AG04450 (cell line): ENCODE measurements around the gene HHIP. TPM values are rescaled to one million over a fixed set of nuclear protein-coding genes. Genes with fewer than 3 reads are reported as not detected.

Experiments used
- CTCF ChIA-PET: fragments of 300-600, 350-600 bp; formaldehyde crosslinking; extraction: SDS; loops from one replicate; lab custom pipeline; 2022; ENCODE audit warnings: antibody characterized with exemption, inconsistent platforms; lab: Charles Lee
- POLR2A ChIA-PET: fragments of 350-600 bp; formaldehyde crosslinking; extraction: SDS; loops from one replicate; lab custom pipeline; 2021; ENCODE audit warnings: antibody characterized with exemption, inconsistent platforms; lab: Yijun Ruan, JAX
- DNase-seq: peaks from one replicate; pipeline ENCODE4 v3.0.0-alpha.2; 2011; ENCODE audit warnings: low read depth, low spot score
- H3K27ac ChIP-seq: one replicate; pipeline ENCODE4 v1.5.1; 2012; ENCODE audit warnings: low read depth, low read length, control low read depth
- H3K27me3 ChIP-seq: one replicate; pipeline ENCODE4 v1.6.0; 2012; ENCODE audit warnings: low read length; ENCODE audit not compliant: control insufficient read depth, insufficient read depth
- H3K4me3 ChIP-seq: 2 replicates; pipeline ENCODE4 v1.5.1; 2011; ENCODE audit warnings: mild to moderate bottlenecking, low read depth, low read length, control low read depth
- H3K9me3 ChIP-seq: 2 replicates; pipeline ENCODE4 v1.5.1; 2012; ENCODE audit warnings: low read length; ENCODE audit not compliant: control insufficient read depth, insufficient read depth
- polyA plus RNA-seq: library from polyadenylated mRNA; depleted of rRNA; stranded (reverse); fragments of >200 nt; gene quantifications from 2 replicates; pipeline ENCODE4 v1.2.3, GENCODE V29; 2011
- TF ChIP-seq, protein P1 (sequence below): IDR thresholded peaks from 2 replicates; pipeline ENCODE4 v1.5.1; 2011; ENCODE audit warnings: low read depth, low read length, control low read depth, inconsistent platforms

Gene HHIP
- polyA plus RNA-seq, 1 experiment = 3.6 TPM

DNA sequence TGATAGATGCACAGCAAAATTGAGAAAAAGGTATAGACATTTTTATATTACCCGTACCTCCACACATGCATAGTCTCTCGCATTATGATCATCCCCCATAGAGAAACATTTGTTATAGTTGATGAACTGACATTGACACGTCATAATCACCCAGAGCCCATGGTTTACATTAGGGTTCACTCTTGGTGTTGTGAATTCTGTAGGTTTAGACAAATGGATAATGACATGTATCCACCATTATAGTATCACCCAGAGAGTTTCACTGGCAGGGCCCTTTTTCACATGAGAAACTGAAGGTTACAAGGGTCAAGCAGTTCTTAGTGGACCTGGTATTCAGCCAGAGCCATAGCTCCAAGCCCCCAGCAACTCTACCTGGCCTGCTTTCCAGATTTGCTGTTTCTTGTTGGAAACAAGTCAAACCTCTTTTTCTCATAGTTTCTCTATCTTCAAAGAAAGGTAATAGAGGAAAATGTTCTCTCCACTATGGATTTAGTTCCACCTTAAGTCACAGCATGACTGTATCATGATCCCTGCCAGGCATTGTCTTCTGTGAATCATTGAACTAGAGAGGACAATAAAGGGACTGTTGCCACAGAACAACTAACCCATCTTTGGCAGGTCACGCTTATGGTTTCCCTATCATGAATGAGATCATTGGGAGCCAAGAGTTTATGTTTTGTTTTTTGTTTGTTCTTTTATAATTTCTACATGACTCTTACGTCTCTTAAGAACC lies 64.0 kb downstream of the HHIP start:
- Histone ChIP-seq H3K27ac (no peak overlapping the region), H3K9me3 (no peaks in the 10 kb centered on the region), H3K27me3 (no peaks in the 10 kb centered on the region), H3K4me3 (no peak overlapping the region)
- POLR2A ChIA-PET = no interaction called here
- CTCF ChIA-PET = no interaction called here
- no peak for DNase-seq
- TF ChIP-seq, protein P1, sequence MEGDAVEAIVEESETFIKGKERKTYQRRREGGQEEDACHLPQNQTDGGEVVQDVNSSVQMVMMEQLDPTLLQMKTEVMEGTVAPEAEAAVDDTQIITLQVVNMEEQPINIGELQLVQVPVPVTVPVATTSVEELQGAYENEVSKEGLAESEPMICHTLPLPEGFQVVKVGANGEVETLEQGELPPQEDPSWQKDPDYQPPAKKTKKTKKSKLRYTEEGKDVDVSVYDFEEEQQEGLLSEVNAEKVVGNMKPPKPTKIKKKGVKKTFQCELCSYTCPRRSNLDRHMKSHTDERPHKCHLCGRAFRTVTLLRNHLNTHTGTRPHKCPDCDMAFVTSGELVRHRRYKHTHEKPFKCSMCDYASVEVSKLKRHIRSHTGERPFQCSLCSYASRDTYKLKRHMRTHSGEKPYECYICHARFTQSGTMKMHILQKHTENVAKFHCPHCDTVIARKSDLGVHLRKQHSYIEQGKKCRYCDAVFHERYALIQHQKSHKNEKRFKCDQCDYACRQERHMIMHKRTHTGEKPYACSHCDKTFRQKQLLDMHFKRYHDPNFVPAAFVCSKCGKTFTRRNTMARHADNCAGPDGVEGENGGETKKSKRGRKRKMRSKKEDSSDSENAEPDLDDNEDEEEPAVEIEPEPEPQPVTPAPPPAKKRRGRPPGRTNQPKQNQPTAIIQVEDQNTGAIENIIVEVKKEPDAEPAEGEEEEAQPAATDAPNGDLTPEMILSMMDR = no peak

DNA sequence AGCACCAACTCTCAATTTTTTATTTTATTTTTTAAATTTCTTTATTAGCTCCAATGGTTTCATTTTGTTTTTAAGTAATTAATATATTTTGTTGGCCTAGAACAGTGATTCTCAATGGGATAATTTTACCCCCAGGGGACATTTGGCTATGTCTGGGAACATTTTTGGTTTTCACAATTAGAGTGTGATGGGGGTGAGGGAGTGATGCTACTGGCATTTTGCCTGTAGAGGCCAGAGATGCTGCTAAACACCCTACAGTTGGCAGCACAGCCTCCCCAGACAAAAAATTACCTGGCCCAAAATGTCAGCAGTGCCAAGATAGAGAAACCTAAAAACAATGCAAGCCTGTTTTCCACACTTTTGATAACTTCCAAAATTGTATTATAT lies 64.6 kb downstream of the HHIP start:
- POLR2A ChIA-PET = no interaction called here

DNA sequence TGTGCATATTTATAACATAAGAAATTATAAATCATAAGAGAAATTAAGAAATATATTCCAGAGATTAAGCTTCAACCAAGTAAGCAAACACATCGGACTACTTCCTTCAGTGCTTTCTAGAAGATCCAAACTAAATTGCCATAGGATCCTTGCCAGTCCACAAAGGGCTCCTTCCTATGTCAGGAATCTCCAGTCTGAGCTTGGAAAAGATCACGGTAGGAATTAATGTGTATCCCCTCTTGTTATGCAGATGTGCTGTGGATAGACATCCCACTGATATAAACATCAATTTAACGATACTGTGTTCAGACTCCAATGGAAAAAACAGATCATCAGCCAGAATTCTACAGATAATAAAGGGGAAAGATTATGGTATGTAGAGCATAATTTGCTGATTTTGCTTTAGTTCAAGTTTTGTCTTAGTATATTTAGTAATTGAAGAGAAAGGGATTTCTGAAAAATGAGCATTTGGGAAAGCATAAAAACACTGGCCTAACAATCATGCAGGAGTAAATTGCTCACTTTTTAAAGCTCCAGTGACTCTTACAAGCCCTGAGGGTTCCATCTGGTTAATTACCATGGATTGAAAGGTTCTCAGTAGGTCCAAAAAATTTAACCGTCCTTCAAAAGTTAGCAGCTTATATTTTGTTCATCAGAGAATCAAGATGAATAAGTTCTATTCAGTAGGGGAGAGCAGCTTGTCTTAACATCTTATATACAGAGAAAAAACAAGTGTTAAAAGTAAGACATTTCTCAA lies 65.9 kb downstream of the HHIP start:
- Histone ChIP-seq H3K27ac (no peak overlapping the region), H3K27me3 (no peaks in the 10 kb centered on the region), H3K9me3 (no peaks in the 10 kb centered on the region), H3K4me3 (no peak overlapping the region)
- ChIA-PET POLR2A (no interaction called here), CTCF (no interaction called here)
- no peak for DNase-seq
- TF ChIP-seq, protein P1 = no peak

More for the DNA sequence above, 64.6 kb downstream of the HHIP start:
- Histone ChIP-seq H3K27ac (no peak overlapping the region), H3K27me3 (no peaks in the 10 kb centered on the region), H3K9me3 (no peaks in the 10 kb centered on the region), H3K4me3 (no peak overlapping the region)
- CTCF ChIA-PET = no interaction called here
- no peak for DNase-seq
- TF ChIP-seq, protein P1 = no peak

DNA sequence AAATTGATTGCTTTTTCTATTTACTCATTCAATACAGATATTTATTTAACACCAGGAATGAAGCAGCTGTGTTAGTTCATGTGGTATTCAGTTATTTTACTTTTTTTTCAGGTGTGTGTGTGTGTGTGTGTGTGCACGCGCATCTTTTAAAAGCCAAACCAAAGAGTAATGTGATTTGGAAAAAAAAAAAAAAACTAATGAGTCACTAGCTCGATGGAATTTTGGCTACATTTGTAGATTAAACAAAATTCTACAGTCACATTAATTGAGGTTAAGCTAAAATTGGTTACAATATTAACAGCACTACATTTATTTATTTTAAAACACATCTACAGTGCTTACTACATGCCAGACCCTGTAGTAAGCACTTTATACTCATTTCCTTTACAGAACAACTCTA lies 66.8 kb downstream of the HHIP start:
- ChIA-PET POLR2A (no interaction called here), CTCF (interaction anchor here (0.6 kb wide), 1 partner anchor 1775 kb away, joined by 6 read pairs; no protein-coding TSS in a partner anchor)
- peak; percentile 55 for DNase-seq
- Histone ChIP-seq H3K27me3 (no peaks in the 10 kb centered on the region), H3K4me3 (no peak overlapping the region), H3K9me3 (no peaks in the 10 kb centered on the region), H3K27ac (no peak overlapping the region)
- TF ChIP-seq, protein P1 = no peak

DNA sequence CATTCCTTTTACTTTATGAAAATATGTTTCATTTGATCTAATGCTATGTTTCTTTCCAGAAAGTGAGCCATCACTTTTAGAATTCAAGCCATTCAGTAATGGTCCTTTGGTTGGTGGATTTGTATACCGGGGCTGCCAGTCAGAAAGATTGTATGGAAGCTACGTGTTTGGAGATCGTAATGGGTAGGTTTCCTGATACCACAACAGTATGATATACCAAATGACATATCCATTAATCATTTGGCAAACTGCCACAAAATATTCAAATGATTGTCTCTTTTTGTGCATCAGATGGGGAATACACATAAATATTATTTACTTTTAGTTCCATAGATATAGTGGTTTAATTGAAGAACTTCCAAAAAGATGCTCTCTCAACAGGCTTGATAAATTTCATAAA lies 68.2 kb downstream of the HHIP start:
- H3K9me3 ChIP-seq = no peaks in the 10 kb centered on the region
- DNase-seq = no peak
- ChIA-PET CTCF (interaction anchor here (0.6 to 0.7 kb wide), 2 partner anchors 843 to 1831 kb away, joined by 3 to 7 read pairs; no protein-coding TSS in a partner anchor), POLR2A (no interaction called here)
- H3K27me3 ChIP-seq = no peaks in the 10 kb centered on the region
- H3K4me3 ChIP-seq = no peak overlapping the region
- TF ChIP-seq, protein P1 = no peak
- no peak overlapping the region for H3K27ac ChIP-seq
